ENCODE data around the gene FAM193A. TPM values are rescaled to one million over a fixed set of nuclear protein-coding genes. Genes with fewer than 3 reads are reported as not detected.
A peak's percentile ranks its signal among the peaks of the same experiment; 100 is the strongest.

The FAM193A gene
- total and polyA plus RNA-seq, 11 donors = 9.7 to 21.0 (median 16.3) TPM

DNA sequence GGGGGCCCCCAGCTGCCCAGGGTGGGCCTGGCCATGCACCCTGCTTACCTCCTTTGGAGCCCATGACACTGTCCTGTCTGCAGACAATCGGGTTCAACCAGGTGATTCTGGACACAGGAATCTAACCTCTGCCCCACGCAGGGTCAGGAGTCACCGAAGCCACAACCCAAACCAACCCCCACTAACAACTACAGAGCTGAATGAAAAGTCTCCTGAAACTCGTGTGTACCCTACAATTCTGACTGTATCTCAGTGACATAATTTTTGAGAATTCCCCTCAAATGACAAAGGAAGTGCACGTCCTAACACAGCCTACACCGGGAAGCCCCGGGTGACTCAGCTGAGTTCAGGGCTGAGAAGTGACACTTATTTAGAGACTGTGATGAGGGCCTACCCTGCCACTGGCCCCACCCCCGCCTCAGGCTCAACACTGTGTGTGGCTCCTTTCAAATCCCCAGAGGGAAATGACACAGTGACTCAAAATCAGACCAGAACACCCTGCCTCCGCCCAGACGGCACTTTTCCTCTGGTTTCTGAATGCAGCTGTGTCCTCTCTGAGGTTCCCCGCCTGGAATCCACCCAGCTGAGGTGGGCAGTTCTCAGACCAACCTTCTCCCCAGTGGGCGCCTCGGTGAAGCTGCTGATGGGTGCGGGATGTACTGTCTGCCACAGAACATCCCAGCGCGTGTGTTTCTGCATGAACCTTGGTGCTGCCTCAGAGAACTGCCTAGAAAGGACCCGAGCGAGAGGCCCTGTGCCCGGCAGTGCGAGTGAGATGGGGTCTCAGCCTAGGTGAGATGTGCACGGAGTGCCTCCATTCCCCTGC lies 209.7 kb downstream of the FAM193A start:
- no peak overlapping the region for H3K4me3 ChIP-seq
- intact Hi-C loops (cut with DNase I) = no loop called here
- H3K27ac ChIP-seq = peak overlapping the region in 9 of 12 donors; percentile 6 to 88 (median 37)
- ATAC-seq = peak; percentile 31 to 88 (median 74)
- WGBS, 4 donors = 61 to 68% (median 67%) methylated on average over 20 to 21 of the region's 21 CpGs
- H3K9me3 ChIP-seq = no peaks in the 10 kb centered on the region
- DNase-seq = peak; percentile 54 to 84 (median 68)
- peaks cover 0 to 82% (median 59%) of the 10 kb centered on the region in 9 donors for H3K36me3 ChIP-seq
- no peaks in the 10 kb centered on the region for H3K27me3 ChIP-seq
- peaks cover 0 to 33% (median 14%) of the 10 kb centered on the region in 12 donors for H3K4me1 ChIP-seq
- TF ChIP-seq POLR2A (IDR thresholded peaks at IDR 0.05) (no peak), CTCF (IDR thresholded peaks at IDR 0.05) (no peak)

- intact Hi-C loops (cut with DNase I) = no loop called here
- no peaks in the 10 kb centered on the region for H3K27me3 ChIP-seq
- no peak for TF ChIP-seq CTCF (IDR thresholded peaks at IDR 0.05)
- TF ChIP-seq POLR2A (IDR thresholded peaks at IDR 0.05) = no peak
- no peak overlapping the region for H3K4me3 ChIP-seq
- H3K27ac ChIP-seq = peak overlapping the region in 7 of 12 donors; percentile 2 to 88 (median 37)
- H3K36me3 ChIP-seq = peaks cover 0 to 74% (median 52%) of the 10 kb centered on the region in 9 donors
- WGBS, 4 donors = 80 to 87% (median 82%) methylated on average over 14 to 16 of the region's 16 CpGs
- peak in 1 of 5 donors; percentile 28 for DNase-seq
- no peak for ATAC-seq
- no peaks in the 10 kb centered on the region for H3K9me3 ChIP-seq
- H3K4me1 ChIP-seq = peaks cover 0 to 33% (median 14%) of the 10 kb centered on the region in 12 donors
Observed at GRCh38 chr4:2746891-2747695, 210.6 kb downstream of the FAM193A start.

DNA sequence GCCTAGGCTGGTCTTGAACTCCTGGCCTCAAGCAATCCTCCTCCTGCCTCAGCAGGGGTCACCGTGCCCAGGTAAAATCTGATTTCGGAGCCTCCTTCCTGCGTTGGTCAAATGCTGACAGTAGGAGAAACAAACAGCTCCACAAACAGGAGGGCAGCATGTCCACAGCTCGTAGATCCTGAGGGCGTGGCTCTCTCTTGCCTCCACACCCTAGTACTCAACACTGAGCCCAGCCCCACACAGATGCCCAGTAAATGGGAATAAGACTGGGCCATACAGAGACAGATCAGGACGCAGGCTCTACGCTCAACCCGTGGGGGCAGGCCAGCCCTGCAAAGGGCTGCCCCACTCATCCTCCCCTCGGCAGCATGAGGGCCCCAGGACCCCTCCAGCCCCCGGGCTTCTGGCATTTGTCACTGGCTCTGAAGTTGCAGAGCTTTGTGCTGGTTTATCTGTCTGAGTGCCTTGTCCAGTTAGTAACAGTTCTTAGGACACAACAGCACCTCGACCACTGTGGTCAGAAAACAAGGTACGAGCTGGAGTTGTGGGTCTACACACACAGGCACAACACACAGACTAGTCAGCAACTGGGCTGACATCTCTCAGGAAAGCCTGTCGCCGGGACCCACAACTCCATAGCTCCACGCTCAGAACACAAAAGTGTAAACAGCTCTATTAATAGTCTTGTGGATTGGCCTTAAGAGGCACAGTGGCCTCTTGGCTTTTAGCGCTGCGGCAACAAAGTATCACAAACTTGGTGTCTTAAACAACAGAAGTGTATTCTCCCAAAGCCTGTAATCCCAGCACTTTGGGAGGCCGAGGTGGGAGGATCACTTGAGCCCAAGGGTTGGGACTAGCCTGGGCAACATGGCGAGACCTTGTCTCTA lies 214.5 kb downstream of the FAM193A start:
- Histone ChIP-seq H3K4me3 (no peak overlapping the region), H3K9me3 (no peaks in the 10 kb centered on the region), H3K4me1 (peaks cover 0 to 45% (median 25%) of the 10 kb centered on the region in 12 donors), H3K27ac (peak overlapping the region in 8 of 12 donors; percentile 17 to 64 (median 38)), H3K36me3 (peaks cover 0 to 45% (median 19%) of the 10 kb centered on the region in 9 donors), H3K27me3 (no peaks in the 10 kb centered on the region)
- intact Hi-C loops (cut with DNase I) = loop anchor here in 1 of 10 donors (10.0 kb wide), 1 partner anchor 486 kb away; the partner anchor contains the start of gene MXD4
- WGBS, 4 donors = 56 to 61% (median 59%) methylated on average over 18 to 19 of the region's 19 CpGs
- TF ChIP-seq POLR2A (IDR thresholded peaks at IDR 0.05) (no peak), CTCF (IDR thresholded peaks at IDR 0.05) (no peak)
- peak in 2 of 5 donors; percentile 26 to 27 for DNase-seq
- peak in 3 of 4 donors; percentile 3 to 56 (median 27) for ATAC-seq
